WTC11 (cell line): ENCODE results near the gene SYT7.

Experiments
- CREB1 ChIP-seq: sonication (generic); formaldehyde crosslinking; IDR thresholded peaks from 2 replicates; pipeline ENCODE4 v1.8.0; 2023; ENCODE audit warnings: mild to moderate bottlenecking, missing genetic modification reagents
- ESRRA ChIP-seq: sonication (generic); formaldehyde crosslinking; IDR thresholded peaks from 2 replicates; pipeline ENCODE4 v1.8.1; 2022; ENCODE audit warnings: mild to moderate bottlenecking, missing genetic modification reagents, borderline replicate concordance
- JUN ChIP-seq: sonication (generic); formaldehyde crosslinking; IDR thresholded peaks from 2 replicates; pipeline ENCODE4 v1.8.0; 2023; ENCODE audit warnings: mild to moderate bottlenecking, missing genetic modification reagents
- NFE2L1 ChIP-seq: sonication (generic); formaldehyde crosslinking; IDR thresholded peaks from 2 replicates; pipeline ENCODE4 v1.8.1; 2023; ENCODE audit warnings: missing genetic modification reagents
- ZNF138 ChIP-seq: sonication (generic); formaldehyde crosslinking; conservative IDR thresholded peaks from 2 replicates; pipeline ENCODE4 v1.8.1; 2022; ENCODE audit warnings: mild to moderate bottlenecking, moderate library complexity, missing genetic modification reagents
- ZNF671 ChIP-seq: fragments of 250-450 bp; sonication (Bioruptor Pico); IDR thresholded peaks from 2 replicates; pipeline ENCODE4 v1.8.0; 2021; ENCODE audit warnings: mild to moderate bottlenecking
- TF ChIP-seq, protein P1 (sequence below): fragments of 200-600 bp; IDR thresholded peaks from 2 replicates; pipeline ENCODE4 v1.8.0; 2022; ENCODE audit warnings: antibody characterized with exemption
- TF ChIP-seq, protein P2 (sequence below): sonication (generic); formaldehyde crosslinking; IDR thresholded peaks from 2 replicates; pipeline ENCODE4 v1.8.1; 2023; ENCODE audit warnings: mild to moderate bottlenecking, missing genetic modification reagents
- TF ChIP-seq, protein P3 (sequence below): sonication (generic); formaldehyde crosslinking; IDR thresholded peaks from 2 replicates; pipeline ENCODE4 v1.8.0; 2022; ENCODE audit warnings: mild to moderate bottlenecking, missing genetic modification reagents

DNA sequence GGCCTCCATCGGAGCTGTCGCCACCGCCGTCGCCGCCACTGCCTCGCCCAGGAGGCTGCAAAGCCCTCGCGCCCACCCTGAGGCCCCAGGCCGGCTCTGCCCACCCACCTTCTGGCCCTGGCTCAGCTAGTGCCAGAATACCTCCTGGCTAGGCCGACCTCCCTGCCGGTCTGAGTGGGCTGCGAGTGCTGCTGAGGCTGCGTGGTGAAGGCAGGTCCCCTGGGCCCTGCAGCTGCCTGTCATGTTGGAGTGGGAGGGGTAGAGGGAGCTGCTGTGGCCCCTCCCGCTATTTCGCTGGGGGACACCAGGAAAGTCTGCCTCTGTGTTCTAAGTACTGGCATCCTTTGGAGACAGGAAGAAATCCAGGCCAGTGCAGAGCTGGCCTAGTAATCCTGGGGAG lies 38.2 kb downstream of the SYT7 start:
- TF ChIP-seq, protein P1, sequence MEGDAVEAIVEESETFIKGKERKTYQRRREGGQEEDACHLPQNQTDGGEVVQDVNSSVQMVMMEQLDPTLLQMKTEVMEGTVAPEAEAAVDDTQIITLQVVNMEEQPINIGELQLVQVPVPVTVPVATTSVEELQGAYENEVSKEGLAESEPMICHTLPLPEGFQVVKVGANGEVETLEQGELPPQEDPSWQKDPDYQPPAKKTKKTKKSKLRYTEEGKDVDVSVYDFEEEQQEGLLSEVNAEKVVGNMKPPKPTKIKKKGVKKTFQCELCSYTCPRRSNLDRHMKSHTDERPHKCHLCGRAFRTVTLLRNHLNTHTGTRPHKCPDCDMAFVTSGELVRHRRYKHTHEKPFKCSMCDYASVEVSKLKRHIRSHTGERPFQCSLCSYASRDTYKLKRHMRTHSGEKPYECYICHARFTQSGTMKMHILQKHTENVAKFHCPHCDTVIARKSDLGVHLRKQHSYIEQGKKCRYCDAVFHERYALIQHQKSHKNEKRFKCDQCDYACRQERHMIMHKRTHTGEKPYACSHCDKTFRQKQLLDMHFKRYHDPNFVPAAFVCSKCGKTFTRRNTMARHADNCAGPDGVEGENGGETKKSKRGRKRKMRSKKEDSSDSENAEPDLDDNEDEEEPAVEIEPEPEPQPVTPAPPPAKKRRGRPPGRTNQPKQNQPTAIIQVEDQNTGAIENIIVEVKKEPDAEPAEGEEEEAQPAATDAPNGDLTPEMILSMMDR: no peak
- TF ChIP-seq ESRRA (CRISPR knock-in tag) (no peak), CREB1 (no peak), ZNF138 (no peak), JUN (CRISPR knock-in tag) (no peak), NFE2L1 (CRISPR knock-in tag) (no peak), ZNF671 (no peak)
- TF ChIP-seq, protein P2, sequence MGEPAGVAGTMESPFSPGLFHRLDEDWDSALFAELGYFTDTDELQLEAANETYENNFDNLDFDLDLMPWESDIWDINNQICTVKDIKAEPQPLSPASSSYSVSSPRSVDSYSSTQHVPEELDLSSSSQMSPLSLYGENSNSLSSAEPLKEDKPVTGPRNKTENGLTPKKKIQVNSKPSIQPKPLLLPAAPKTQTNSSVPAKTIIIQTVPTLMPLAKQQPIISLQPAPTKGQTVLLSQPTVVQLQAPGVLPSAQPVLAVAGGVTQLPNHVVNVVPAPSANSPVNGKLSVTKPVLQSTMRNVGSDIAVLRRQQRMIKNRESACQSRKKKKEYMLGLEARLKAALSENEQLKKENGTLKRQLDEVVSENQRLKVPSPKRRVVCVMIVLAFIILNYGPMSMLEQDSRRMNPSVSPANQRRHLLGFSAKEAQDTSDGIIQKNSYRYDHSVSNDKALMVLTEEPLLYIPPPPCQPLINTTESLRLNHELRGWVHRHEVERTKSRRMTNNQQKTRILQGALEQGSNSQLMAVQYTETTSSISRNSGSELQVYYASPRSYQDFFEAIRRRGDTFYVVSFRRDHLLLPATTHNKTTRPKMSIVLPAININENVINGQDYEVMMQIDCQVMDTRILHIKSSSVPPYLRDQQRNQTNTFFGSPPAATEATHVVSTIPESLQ (CRISPR knock-in tag): no peak
- TF ChIP-seq, protein P3, sequence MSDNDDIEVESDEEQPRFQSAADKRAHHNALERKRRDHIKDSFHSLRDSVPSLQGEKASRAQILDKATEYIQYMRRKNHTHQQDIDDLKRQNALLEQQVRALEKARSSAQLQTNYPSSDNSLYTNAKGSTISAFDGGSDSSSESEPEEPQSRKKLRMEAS (CRISPR knock-in tag): no peak
